ENCODE data around the gene DENND1A. TPM values are rescaled to one million over a fixed set of nuclear protein-coding genes. Genes with fewer than 3 reads are reported as not detected.
"Not testable (repeated sequence)": the region's sequence is repeated elsewhere in the genome, so short reads cannot be mapped to it uniquely, and the experiment has no call there.

Gene DENND1A
- total RNA-seq, 1 donor from 2014 or later = 26.1 TPM

GRCh38 chr9:123757547-123757946 lies 172.4 kb downstream of the DENND1A start:
- ATAC-seq (no peak), DNase-seq (ENCODE audit: low spot score) (no peak)
- intact Hi-C loops (cut with DNase I) = no loop called here

GRCh38 chr9:123756484-123757106 lies 173.3 kb downstream of the DENND1A start:
- ATAC-seq = no peak
- intact Hi-C loops (cut with DNase I) = no loop called here
- no peak for DNase-seq (ENCODE audit: low spot score)

GRCh38 chr9:123753669-123754258 lies 176.2 kb downstream of the DENND1A start:
- intact Hi-C loops (cut with DNase I) = no loop called here
- ATAC-seq (no peak), DNase-seq (ENCODE audit: low spot score) (no peak)

- ATAC-seq (no peak), DNase-seq (ENCODE audit: low spot score) (no peak)
- intact Hi-C loops (cut with DNase I) = no loop called here
Observed at GRCh38 chr9:123753016-123753415, 176.9 kb downstream of the DENND1A start.

- intact Hi-C loops (cut with DNase I) = no loop called here
- DNase-seq (ENCODE audit: low spot score) = no peak
- peak; percentile 46 for ATAC-seq
Observed at GRCh38 chr9:123749580-123750202, 180.2 kb downstream of the DENND1A start.

- intact Hi-C loops (cut with DNase I) = no loop called here
- ATAC-seq (no peak), DNase-seq (ENCODE audit: low spot score) (no peak)
Observed at GRCh38 chr9:123746765-123747164, 183.2 kb downstream of the DENND1A start.

GRCh38 chr9:123745933-123746332 lies 184.0 kb downstream of the DENND1A start:
- intact Hi-C loops (cut with DNase I) = no loop called here
- ATAC-seq (no peak), DNase-seq (ENCODE audit: low spot score) (no peak)

GRCh38 chr9:123745451-123745850 lies 184.5 kb downstream of the DENND1A start:
- ATAC-seq (no peak), DNase-seq (ENCODE audit: low spot score) (no peak)
- intact Hi-C loops (cut with DNase I) = no loop called here

GRCh38 chr9:123743737-123744136 lies 186.2 kb downstream of the DENND1A start:
- ATAC-seq (no peak), DNase-seq (ENCODE audit: low spot score) (no peak)
- intact Hi-C loops (cut with DNase I) = no loop called here

GRCh38 chr9:123742009-123742767 lies 187.7 kb downstream of the DENND1A start:
- DNase-seq (ENCODE audit: low spot score) = no peak
- intact Hi-C loops (cut with DNase I) = no loop called here
- ATAC-seq = peak; percentile 97

- intact Hi-C loops (cut with DNase I) = no loop called here
- DNase-seq (ENCODE audit: low spot score) (no peak), ATAC-seq (no peak)
Observed at GRCh38 chr9:123741214-123741613, 188.7 kb downstream of the DENND1A start.

- no peak for DNase-seq (ENCODE audit: low spot score)
- intact Hi-C loops (cut with DNase I) = no loop called here
Observed at GRCh38 chr9:123739902-123740301, 190.0 kb downstream of the DENND1A start.

GRCh38 chr9:123739387-123739786 lies 190.5 kb downstream of the DENND1A start:
- no peak for ATAC-seq
- intact Hi-C loops (cut with DNase I) = no loop called here
- no peak for DNase-seq (ENCODE audit: low spot score)

More at GRCh38 chr9:123739902-123740301, 190.0 kb downstream of the DENND1A start:
- no peak for ATAC-seq

- ATAC-seq (no peak), DNase-seq (ENCODE audit: low spot score) (no peak)
- intact Hi-C loops (cut with DNase I) = no loop called here
Observed at GRCh38 chr9:123738648-123739047, 191.3 kb downstream of the DENND1A start.

- intact Hi-C loops (cut with DNase I) = no loop called here
- no peak for DNase-seq (ENCODE audit: low spot score)
- ATAC-seq = no peak
Observed at GRCh38 chr9:123735376-123735775, 194.6 kb downstream of the DENND1A start.

GRCh38 chr9:123728571-123728970 lies 201.4 kb downstream of the DENND1A start:
- ATAC-seq; DNase-seq (ENCODE audit: low spot score); intact Hi-C loops (cut with DNase I): not testable (repeated sequence)

- no peak for DNase-seq (ENCODE audit: low spot score)
Observed at GRCh38 chr9:123727332-123727731, 202.6 kb downstream of the DENND1A start.

GRCh38 chr9:123725389-123725788 lies 204.5 kb downstream of the DENND1A start:
- ATAC-seq (no peak), DNase-seq (ENCODE audit: low spot score) (no peak)
- intact Hi-C loops (cut with DNase I) = no loop called here

More at GRCh38 chr9:123727332-123727731, 202.6 kb downstream of the DENND1A start:
- ATAC-seq = no peak
- intact Hi-C loops (cut with DNase I) = no loop called here

GRCh38 chr9:123724211-123724796 lies 205.6 kb downstream of the DENND1A start:
- DNase-seq (ENCODE audit: low spot score) = no peak
- intact Hi-C loops (cut with DNase I) = no loop called here
- no peak for ATAC-seq
